Cardiac septum (tissue), 1 donor: ENCODE data around the gene SLX9. TPM values are rescaled to one million over a fixed set of nuclear protein-coding genes. Genes with fewer than 3 reads are reported as not detected.
"Not testable (repeated sequence)": the region's sequence is repeated elsewhere in the genome, so short reads cannot be mapped to it uniquely, and the experiment has no call there.

Experiments used
- DNase-seq: peaks from one replicate; pipeline ENCODE4 v3.0.0-alpha.2; 2020; ENCODE audit warnings: low spot score
- intact Hi-C: fragments of 100-400 bp; cut with DNase I; formaldehyde crosslinking; loops from one replicate; pipeline ENCODE4 v1.14.0; 2022
- total RNA-seq: library from RNA; stranded (reverse); fragmentation: NEBNext Ultra II Directional; extraction: Animal tissue kit (Norgen Biotek cat#: 25700); gene quantifications from one replicate; pipeline ENCODE4 v1.2.1, GENCODE V29; 2021
- donor health status: DM: no; HTN: no; CAD: no.

Gene SLX9
- total RNA-seq, 1 donor from 2014 or later, result 35.8 TPM

DNA sequence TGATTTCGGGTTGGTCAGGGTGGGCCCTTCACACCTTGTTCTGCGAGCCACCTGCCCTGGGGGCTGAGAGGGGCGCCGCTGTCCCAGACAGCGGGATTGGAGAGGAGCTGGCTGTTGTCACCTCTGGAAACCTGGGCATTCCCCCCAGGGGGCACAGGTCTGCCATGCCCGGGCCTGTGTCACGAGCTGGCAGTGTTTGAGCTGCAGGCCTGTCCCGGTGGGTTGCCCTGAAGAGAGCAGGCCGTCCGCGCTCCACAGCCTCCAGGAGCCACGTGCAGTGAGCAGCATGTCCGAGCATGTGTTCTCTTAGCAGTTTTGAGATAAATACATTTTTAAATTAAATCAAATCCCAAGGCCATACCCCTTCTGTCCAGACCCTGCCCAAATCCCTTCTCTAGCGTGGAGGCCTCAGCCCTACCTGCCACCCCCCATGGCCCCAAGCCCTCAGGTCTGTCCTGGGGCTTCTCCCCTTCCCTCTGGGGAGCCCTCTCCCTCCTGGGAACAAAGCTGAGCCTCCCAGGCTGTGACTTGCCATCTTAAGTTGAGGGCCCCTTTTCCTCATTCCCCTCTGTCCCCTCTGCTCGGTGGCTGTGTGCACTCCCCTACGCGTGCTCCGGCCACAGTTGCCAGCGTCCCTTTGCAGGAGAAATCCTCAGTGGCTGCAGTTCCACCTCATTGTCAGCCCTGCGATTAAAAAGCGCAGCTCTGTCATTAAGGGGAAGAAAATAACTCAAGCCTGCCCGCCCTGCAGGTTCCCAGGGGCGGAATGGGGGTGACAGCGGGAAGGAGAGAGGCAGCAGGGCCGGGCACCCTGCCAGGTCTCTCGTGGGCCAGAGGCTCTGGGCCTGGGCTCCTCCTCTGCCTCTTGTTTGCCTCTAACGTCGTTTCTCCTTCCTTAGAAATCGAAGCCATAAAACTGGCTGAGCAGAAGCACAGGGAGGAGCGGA is 26.6 kb downstream of the SLX9 start:
- intact Hi-C loops, result no loop called here
- no peak for DNase-seq

- intact Hi-C loops, result no loop called here
- DNase-seq, result no peak
Observed at GRCh38 chr21:44967082-44968047, 27.5 kb downstream of the SLX9 start.

DNA sequence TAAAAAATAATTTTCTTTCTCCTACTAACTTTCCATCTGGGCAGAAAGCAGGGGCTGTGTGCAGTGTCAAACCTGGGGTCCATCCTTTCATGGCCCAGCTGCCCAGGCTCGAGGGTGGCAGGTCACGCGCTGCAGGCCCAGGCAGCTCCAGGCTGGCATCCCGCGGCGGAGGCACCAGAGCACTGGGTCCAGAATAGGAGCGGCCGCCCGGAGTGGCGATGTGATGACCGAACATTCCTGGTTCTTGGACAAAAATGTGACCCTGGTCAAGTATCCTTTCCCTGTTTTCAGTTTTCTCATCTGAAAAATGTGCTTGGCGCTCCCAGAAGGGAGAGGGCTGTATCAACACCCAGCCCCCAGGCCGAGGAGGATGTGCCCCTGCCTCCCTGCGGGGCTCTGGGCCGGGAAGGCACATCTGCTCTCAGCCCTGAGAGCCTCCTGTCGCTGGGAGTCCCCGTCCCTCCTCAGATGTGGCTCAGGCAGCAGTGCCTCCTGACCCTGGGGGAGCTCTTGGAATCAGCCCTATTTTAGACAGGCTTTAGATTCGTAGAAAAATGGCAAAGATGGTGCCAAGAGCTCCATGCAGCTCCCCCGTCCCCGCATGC is 29.3 kb downstream of the SLX9 start:
- intact Hi-C loops, result no loop called here
- no peak for DNase-seq

GRCh38 chr21:44969931-44970755 is 30.3 kb downstream of the SLX9 start:
- intact Hi-C loops, result no loop called here

GRCh38 chr21:44970766-44971671 is 31.2 kb downstream of the SLX9 start:
- DNase-seq, result no peak
- intact Hi-C loops, result no loop called here

More at GRCh38 chr21:44969931-44970755, 30.3 kb downstream of the SLX9 start:
- DNase-seq, result no peak

DNA sequence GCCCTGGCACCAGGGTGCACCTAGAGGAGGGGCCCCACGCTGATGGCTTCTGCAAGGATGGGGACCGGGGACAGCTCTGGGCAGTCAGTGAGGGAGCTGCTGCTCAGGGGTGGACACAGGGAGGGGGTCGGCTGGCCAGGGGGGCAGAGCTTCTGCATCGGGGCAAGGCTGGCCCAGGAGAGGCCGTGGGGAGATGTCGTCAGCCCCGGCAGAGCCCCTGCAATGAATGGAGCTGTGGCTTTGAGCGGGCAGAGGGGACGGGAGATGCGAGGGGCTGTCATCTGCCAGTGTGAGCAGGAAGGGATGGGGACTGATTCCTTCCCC is 31.8 kb downstream of the SLX9 start:
- DNase-seq, result no peak
- intact Hi-C loops, result no loop called here

DNA sequence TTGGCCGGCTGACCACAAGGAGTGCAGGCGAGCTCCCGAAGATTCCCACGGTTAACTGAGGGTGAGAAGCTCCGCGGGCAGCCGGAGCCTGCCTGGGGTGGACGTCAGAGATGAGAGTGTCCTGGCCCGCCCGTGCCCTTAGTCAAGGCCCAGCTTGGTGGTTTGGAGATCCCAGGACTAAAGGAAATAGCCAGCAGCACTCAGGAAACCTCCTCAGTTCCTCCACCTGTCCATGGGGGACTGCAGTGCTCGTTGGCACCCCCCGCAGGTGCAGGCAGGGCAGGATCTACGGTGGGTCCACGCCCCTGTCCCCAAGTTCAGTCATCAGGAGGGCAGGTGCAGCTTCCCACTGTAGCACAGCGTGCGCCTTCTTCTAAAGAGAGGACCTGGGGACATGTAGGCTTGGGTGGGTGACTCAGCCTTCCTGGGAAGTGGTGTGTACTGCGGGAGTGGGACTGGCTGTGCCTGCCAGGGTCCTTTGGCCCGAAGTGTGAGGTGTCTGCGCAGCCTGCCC is 32.5 kb downstream of the SLX9 start:
- intact Hi-C loops, result no loop called here
- DNase-seq, result no peak

DNA sequence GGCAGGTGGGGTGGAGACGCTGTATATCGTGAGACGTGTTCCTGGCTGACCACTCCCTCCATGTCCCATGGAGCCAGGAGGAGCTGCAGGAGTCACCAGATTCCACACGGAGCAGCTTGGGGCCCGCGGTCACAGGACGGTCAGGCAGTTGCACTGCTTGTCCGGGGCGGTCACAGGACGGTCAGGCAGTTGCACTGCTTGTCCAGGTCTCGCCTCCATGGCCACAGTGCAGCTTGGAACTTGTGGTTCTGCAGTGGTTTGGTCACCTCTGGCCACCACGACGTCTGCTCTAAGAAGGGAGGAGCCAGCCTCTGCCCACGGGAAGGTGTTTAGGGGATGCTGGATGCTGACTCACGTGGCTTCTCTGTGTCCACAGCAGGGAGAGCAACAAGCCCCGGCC is 33.0 kb downstream of the SLX9 start:
- no peak for DNase-seq
- intact Hi-C loops, result no loop called here

GRCh38 chr21:44973598-44973997 is 33.8 kb downstream of the SLX9 start:
- intact Hi-C loops, result no loop called here
- no peak for DNase-seq

GRCh38 chr21:44974676-44975075 is 34.8 kb downstream of the SLX9 start:
- no peak for DNase-seq
- intact Hi-C loops, result no loop called here

DNA sequence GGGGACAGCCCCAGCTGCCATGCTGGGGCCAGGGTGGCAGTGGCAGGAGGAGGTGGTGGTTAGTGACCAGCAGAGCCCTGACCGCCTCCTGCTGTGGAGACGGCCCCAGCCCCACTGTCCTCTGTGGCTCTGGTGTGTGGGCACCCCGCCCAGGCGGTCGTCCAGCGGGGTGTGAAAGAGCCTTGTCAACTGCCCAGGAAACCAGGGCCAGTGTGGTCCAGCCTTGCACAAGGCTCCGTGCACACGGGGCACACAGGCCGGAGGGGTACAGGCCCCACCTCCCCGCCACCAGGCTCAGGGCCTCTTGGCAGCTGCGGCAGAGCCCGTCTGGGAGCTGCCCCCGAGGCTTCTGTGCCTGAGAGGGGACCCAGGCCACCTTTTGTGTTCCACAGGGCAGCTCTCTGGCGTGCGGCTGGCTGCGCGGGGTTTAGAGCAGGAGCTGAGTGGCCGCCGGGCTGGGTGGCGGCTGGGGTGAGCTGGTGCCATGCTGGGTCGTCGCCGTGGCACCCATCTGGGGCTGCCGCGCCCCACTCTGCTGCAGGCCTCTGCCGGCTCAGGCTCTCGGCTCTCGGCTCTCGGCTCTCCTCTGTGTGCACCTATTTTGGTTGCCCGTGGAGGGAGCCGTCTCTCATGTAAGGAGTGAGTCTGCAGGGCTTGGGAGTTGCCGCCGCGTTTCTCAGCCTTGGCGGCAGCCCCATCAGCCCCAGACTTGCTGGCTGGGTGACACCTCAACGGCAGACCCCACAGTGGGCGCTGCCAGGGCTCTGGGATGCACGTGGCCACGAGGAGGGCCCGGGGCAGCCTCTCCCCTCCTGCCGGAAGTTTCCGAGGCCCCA is 36.1 kb downstream of the SLX9 start:
- no peak for DNase-seq
- intact Hi-C loops, result no loop called here

DNA sequence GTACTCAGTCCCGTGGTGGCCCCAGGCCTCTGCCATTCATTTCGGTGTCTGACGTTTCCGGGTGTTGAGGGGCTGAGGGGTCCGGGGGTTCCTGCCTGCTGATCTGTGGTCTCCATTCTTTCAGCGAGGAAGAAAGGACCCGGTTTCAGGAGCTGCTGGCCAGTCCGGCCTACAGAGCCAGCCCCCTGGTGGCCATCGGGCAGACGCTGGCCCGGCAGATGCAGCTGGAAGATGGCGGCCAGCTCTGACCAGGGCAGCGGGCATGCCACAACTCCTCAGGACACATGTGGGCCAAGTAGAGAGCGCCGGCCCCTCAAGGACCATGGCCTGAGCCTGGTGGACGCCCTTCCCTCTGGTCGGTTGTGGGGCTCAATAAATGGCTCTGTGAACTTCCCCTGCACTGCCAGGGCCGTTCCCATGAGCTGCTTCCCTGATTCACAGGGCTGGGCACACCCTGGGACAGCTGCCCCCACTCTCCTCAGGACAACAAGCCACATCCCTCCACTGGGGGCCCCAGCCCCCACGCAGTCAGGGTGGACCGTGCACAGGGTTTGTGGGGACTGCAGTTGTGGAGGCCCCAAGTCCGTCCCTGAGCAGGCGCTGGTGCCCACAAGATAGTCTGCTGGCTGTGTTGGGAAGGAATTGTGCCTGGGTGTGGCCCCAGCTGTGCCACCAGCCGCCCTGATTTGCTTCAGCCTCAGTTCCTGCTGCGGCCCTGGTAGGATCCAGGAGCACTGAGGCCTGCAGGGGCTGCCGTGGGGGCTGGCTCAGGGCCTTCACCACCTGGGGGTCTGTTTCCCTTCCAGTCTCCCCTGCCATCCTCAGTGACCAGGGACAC is 36.9 kb downstream of the SLX9 start:
- DNase-seq, intact Hi-C loops: not testable (repeated sequence)

DNA sequence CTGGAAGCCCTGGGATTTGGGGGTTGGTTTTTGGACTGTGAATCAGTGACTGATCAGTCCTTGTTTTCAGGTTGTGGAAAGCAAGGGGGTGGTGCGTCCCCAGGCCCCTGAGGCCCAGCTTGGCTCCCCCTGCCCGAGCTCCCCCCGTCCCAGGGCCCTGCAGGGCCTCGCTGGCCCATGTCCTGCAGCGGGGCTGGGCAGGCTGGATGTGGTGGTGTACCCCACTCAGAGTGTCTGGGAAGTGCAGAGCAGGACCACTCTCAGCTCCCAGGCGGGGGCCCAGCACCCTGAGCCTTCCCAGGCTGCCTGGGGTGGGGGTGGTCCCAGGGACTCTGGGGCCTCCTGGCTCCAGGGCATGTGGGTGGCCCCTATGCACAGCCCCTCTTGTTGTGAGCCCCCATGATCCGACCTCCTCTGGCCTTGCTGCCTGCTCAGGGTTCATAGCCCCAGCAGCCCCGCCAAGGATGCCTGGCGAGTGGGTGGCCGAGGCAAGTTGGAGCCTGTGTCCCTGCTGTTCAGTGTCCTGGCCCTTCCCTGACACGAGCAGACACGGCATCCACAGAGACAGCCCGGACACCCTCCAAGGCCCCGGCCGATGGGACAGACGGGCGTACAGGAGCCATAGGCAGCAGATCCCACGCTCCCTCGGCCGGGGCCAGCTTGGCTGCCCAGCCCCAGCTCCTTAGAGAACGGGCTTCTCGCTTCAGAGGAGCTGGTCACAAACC is 37.9 kb downstream of the SLX9 start:
- DNase-seq, result no peak
- intact Hi-C loops, result no loop called here

DNA sequence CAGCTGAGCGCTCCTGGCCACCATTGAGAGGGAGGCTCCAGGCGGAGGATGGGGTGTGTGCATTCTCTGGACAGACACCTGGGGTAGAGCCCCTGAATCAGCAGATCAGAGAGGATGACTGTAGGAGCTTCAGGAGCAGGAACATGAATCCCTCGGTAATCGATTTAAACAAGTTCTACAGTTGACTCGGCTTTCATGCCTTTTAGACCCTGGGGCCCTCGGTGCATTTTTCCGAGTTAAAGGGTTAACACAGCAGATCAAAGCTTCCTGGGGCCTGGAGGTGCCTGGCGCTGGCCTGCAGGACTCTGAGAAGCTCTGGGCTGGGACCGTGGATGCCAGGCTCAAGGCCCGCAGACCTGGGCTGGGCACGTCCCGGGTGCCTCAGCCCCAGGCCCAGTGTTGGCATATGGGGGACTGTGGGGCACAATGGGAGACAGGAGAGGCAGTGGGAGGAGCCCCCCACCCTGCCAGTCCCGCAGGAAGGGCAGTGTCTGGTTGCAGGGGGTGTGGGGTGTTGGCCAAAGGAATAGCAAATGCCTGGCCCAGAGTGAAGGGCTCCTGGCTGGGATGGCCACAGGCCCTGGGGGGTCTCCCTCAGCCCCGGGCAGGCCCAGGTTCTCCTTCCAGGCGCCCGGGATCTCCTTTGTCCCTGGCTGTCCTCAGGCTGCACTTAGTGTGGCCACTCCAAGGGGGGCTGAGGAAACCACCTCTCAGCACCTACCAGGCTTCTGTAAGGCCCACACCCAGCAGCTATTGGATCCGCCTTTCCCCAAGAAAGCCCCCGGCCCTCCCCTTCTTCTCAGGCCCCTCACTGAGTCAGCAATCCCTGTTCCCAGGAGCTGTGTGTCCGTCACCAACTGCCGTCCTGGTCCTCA is 40.1 kb downstream of the SLX9 start:
- intact Hi-C loops, result no loop called here
- no peak for DNase-seq
